Uterine smooth muscle cell (primary cell): ENCODE measurements around the gene TRIM49D1. TPM values are rescaled to one million over a fixed set of nuclear protein-coding genes. Genes with fewer than 3 reads are reported as not detected.

Experiments
- total RNA-seq: library from RNA; depleted of rRNA; stranded (reverse); fragments of >200 nt; gene quantifications from 2 replicates; pipeline ENCODE4 v1.2.3, GENCODE V29; 2014

Gene TRIM49D1, protein sequence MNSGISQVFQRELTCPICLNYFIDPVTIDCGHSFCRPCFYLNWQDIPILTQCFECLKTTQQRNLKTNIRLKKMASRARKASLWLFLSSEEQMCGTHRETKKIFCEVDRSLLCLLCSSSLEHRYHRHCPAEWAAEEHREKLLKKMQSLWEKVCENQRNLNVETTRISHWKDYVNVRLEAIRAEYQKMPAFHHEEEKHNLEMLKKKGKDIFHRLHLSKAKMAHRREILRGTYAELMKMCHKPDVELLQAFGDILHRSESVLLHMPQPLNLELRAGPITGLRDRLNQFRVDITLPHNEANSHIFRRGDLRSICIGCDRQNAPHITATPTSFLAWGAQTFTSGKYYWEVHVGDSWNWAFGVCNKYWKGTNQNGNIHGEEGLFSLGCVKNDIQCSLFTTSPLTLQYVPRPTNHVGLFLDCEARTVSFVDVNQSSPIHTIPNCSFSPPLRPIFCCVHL
- under 0.01 TPM in 1 of 2 replicates, not detected in the other for total RNA-seq

DNA sequence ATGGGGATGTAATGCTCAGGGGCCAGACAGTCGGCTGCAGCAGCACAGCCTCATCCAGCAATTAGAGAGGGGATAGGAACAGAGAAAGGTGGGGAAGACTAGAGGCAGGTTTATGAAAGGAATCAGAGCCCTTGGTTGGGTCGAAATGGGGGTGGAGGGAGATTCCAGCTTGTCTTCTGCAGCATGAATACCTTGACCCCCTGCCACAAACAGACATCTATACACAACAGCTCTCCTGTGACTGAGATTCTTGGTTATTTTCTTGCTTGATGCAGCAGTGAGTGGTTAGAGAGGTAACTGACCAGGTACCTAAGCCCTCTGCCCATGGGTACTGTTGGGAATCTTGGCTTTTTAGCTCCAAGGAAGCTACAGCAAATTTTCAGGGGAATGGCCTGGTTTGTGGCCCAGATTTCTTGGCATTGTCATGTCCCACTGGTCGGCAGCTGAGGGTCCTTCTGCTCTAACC is at the start of gene TRIM49D1:
Gene TRIM49D1 (minus strand): TSS at position 51 of the 466 bp plus-strand sequence. CDS start 4,535 bp downstream, outside the sequence.

GRCh38 chr11:89965737-89966136 is 43.7 kb upstream of the TRIM49D1 start, which contains the start of gene TRIM64:
Gene TRIM64 (plus strand): TSS chr11:89966037. CDS start chr11:89968504, 2,467 bp downstream.

GRCh38 chr11:89923764-89924163 is 1.7 kb upstream of the TRIM49D1 start, which contains the start of gene TRIM49D2:
Gene TRIM49D2 (plus strand): TSS chr11:89924064. CDS start chr11:89926762, 2,698 bp downstream.

Other genes with a start within 250 kb of the TRIM49D1 start
- not detected in 2 replicates for gene TRIM77, start 211.9 kb downstream of the TRIM49D1 start, total RNA-seq
- not detected in 2 replicates for gene TRIM49, start 113.7 kb downstream of the TRIM49D1 start, total RNA-seq
- not detected in 2 replicates for gene TRIM64B, start 43.8 kb downstream of the TRIM49D1 start, total RNA-seq
- gene TRIM49D2, start 1.8 kb upstream of the TRIM49D1 start, total RNA-seq, result not detected in 2 replicates
- not detected in 2 replicates for gene TRIM64, start 43.8 kb upstream of the TRIM49D1 start, total RNA-seq
- gene TRIM49C, start 108.9 kb upstream of the TRIM49D1 start, total RNA-seq, result not detected in 2 replicates
- not detected in 2 replicates for gene UBTFL1, start 163.7 kb upstream of the TRIM49D1 start, total RNA-seq
- 1.7 and 5.6 TPM in 2 replicates for gene NAALAD2, start 212.4 kb upstream of the TRIM49D1 start, total RNA-seq